ENCODE measurements around the gene SGMS1.

The SGMS1 gene

DNA sequence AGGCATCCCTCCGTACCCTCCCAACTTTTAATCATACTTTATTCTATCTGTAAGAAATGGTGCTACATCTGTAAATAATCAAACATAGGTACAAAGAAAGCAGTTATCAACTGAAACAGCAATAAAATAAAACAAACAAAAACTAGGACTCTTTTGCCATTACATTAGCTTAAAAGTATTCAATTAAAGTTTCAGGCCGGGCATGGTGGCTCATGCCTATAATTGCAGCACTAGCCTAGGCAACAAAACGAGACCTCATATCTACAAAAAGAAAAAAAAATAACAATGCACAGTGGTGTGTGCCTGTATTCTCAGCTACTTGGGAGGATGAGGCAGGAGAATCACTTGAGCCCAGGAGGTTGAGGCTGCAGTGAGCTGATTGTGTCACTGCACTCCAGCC is 161.9 kb downstream of the SGMS1 start:
- Histone ChIP-seq H2AFZ (ENCODE audit: low read depth, low read length, severe bottlenecking) (no peak overlapping the region), H3F3A (ENCODE audit: insufficient read depth) (no peaks in the 10 kb centered on the region), H3K36me3 (ENCODE audit: low read length) (no peaks in the 10 kb centered on the region), H3K9ac (ENCODE audit: low read length) (no peak overlapping the region), H3K9me3 (ENCODE audit: insufficient read depth, low read length) (no peaks in the 10 kb centered on the region), H3K9me2 (replicated peaks; ENCODE audit: insufficient read depth, low read length) (no peaks in the 10 kb centered on the region), H3K79me2 (ENCODE audit: insufficient read depth, low read length) (no peaks in the 10 kb centered on the region), H4K20me1 (ENCODE audit: low read depth, low read length) (no peaks in the 10 kb centered on the region), H3K4me3 (ENCODE audit: insufficient read depth, low read length, poor library complexity, severe bottlenecking) (no peak overlapping the region), H3K4me2 (ENCODE audit: low read depth, low read length, poor library complexity, severe bottlenecking) (no peak overlapping the region), H3K27ac (ENCODE audit: low read depth, low read length) (no peak overlapping the region), H3K27me3 (ENCODE audit: low read length) (no peaks in the 10 kb centered on the region)
- TF ChIP-seq EZH2phosphoT487 (conservative IDR thresholded peaks at IDR 0.05; ENCODE audit: low read length) = no peak
- TF ChIP-seq, protein P1, sequence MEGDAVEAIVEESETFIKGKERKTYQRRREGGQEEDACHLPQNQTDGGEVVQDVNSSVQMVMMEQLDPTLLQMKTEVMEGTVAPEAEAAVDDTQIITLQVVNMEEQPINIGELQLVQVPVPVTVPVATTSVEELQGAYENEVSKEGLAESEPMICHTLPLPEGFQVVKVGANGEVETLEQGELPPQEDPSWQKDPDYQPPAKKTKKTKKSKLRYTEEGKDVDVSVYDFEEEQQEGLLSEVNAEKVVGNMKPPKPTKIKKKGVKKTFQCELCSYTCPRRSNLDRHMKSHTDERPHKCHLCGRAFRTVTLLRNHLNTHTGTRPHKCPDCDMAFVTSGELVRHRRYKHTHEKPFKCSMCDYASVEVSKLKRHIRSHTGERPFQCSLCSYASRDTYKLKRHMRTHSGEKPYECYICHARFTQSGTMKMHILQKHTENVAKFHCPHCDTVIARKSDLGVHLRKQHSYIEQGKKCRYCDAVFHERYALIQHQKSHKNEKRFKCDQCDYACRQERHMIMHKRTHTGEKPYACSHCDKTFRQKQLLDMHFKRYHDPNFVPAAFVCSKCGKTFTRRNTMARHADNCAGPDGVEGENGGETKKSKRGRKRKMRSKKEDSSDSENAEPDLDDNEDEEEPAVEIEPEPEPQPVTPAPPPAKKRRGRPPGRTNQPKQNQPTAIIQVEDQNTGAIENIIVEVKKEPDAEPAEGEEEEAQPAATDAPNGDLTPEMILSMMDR (IDR thresholded peaks at IDR 0.05; ENCODE audit: insufficient read depth, low read length, poor library complexity, severe bottlenecking) = no peak

DNA sequence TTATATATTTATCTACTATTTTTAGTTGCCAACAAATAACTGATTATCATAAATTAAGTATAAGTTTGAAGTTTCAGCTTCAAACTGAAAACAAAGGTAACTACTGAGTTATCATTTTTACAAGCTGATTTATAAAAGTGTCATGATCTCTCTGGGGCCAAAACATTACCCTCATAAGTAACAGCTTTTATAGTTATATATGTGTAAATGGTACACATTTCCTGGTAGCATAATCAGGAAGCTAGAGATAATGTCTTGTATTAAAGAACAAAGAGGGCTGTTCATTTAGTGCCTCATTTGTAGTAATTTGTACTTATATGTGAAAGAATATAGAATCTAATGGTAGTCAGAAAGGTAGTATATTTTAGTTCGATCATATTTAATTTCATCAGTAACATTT is 162.6 kb downstream of the SGMS1 start:
- Histone ChIP-seq H3K27ac (ENCODE audit: low read depth, low read length) (no peak overlapping the region), H2AFZ (ENCODE audit: low read depth, low read length, severe bottlenecking) (no peak overlapping the region), H3K36me3 (ENCODE audit: low read length) (no peaks in the 10 kb centered on the region), H3K9me2 (replicated peaks; ENCODE audit: insufficient read depth, low read length) (no peaks in the 10 kb centered on the region), H3K4me3 (ENCODE audit: insufficient read depth, low read length, poor library complexity, severe bottlenecking) (no peak overlapping the region), H3K9ac (ENCODE audit: low read length) (no peak overlapping the region), H4K20me1 (ENCODE audit: low read depth, low read length) (no peaks in the 10 kb centered on the region), H3F3A (ENCODE audit: insufficient read depth) (peaks cover 4% of the 10 kb centered on the region; the same call in 1 of the 2 replicates), H3K4me2 (ENCODE audit: low read depth, low read length, poor library complexity, severe bottlenecking) (no peak overlapping the region), H3K79me2 (ENCODE audit: insufficient read depth, low read length) (no peaks in the 10 kb centered on the region), H3K27me3 (ENCODE audit: low read length) (no peaks in the 10 kb centered on the region), H3K9me3 (ENCODE audit: insufficient read depth, low read length) (no peaks in the 10 kb centered on the region)
- no peak for TF ChIP-seq EZH2phosphoT487 (conservative IDR thresholded peaks at IDR 0.05; ENCODE audit: low read length)
- TF ChIP-seq, protein P1 (IDR thresholded peaks at IDR 0.05; ENCODE audit: insufficient read depth, low read length, poor library complexity, severe bottlenecking) = no peak

DNA sequence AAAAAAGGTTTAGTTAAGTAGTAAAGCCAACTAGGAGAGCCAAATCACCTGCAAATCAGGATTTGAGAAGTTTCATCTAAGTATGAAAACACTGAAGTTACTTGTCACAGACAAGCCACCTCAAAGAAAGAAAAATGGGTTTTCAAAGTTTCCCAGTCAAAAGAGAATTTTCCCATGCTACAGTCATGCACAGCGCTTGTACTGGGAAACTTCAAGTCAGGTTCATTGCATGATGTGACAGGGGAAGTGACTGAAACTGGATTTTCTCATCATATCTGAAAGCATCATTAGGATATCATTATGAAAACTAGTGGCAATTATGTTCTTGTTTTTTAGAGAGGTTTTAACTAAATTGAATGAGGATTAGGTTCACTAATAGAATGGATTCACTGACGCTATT is 167.0 kb downstream of the SGMS1 start:
- Histone ChIP-seq H3K36me3 (ENCODE audit: low read length) (no peaks in the 10 kb centered on the region), H3K27ac (ENCODE audit: low read depth, low read length) (no peak overlapping the region), H3F3A (ENCODE audit: insufficient read depth) (peaks cover 24% of the 10 kb centered on the region), H3K4me2 (ENCODE audit: low read depth, low read length, poor library complexity, severe bottlenecking) (no peak overlapping the region), H2AFZ (ENCODE audit: low read depth, low read length, severe bottlenecking) (no peak overlapping the region), H3K9me2 (replicated peaks; ENCODE audit: insufficient read depth, low read length) (no peaks in the 10 kb centered on the region), H3K4me3 (ENCODE audit: insufficient read depth, low read length, poor library complexity, severe bottlenecking) (no peak overlapping the region), H3K9me3 (ENCODE audit: insufficient read depth, low read length) (no peaks in the 10 kb centered on the region), H3K9ac (ENCODE audit: low read length) (no peak overlapping the region), H3K79me2 (ENCODE audit: insufficient read depth, low read length) (no peaks in the 10 kb centered on the region), H4K20me1 (ENCODE audit: low read depth, low read length) (no peaks in the 10 kb centered on the region), H3K27me3 (ENCODE audit: low read length) (no peaks in the 10 kb centered on the region)
- no peak for TF ChIP-seq EZH2phosphoT487 (conservative IDR thresholded peaks at IDR 0.05; ENCODE audit: low read length)
- TF ChIP-seq, protein P1 (IDR thresholded peaks at IDR 0.05; ENCODE audit: insufficient read depth, low read length, poor library complexity, severe bottlenecking) = no peak
